Keratinocyte (primary cell): ENCODE measurements around the gene GRPEL1. TPM values are rescaled to one million over a fixed set of nuclear protein-coding genes. Genes with fewer than 3 reads are reported as not detected.

ENCODE experiments used
- DNase-seq: peaks from one replicate; pipeline ENCODE4 v3.0.0-alpha.2; 2011; ENCODE audit warnings: low read depth, missing footprints, low spot score
- FAIRE-seq: peaks from 2 replicates; lab custom pipeline; 2011; peaks lifted over from hg19 to GRCh38; lab: Jason Lieb, UNC
- H2AFZ ChIP-seq: 2 replicates; pipeline ENCODE4 v1.6.0; 2012; ENCODE audit warnings: low read length, control low read depth, inconsistent platforms; ENCODE audit not compliant: control insufficient read depth
- H3K27ac ChIP-seq: 2 replicates; pipeline ENCODE4 v1.5.1; 2011; ENCODE audit warnings: low read length; ENCODE audit not compliant: control insufficient read depth, insufficient read depth
- H3K27me3 ChIP-seq: 3 replicates; pipeline ENCODE4 v1.6.0; 2011; ENCODE audit warnings: low read length; ENCODE audit not compliant: control insufficient read depth, insufficient read depth; ENCODE audit errors: extremely low read depth
- H3K36me3 ChIP-seq, 2 experiments: 2 replicates in 1 of 2; 3 replicates in 1 of 2; pipeline ENCODE4 v1.5.1; 2011; ENCODE audit warnings: low read length in 2 of 2, mild to moderate bottlenecking in 1 of 2; ENCODE audit not compliant: control insufficient read depth in 2 of 2, insufficient read depth in 2 of 2; ENCODE audit errors: extremely low read depth in 1 of 2
- H3K4me1 ChIP-seq: 3 replicates; pipeline ENCODE4 v1.5.1; 2011; ENCODE audit warnings: low read length; ENCODE audit not compliant: control insufficient read depth, insufficient read depth; ENCODE audit errors: extremely low read depth
- H3K4me2 ChIP-seq: 3 replicates; pipeline ENCODE4 v1.6.0; 2011; ENCODE audit warnings: low read depth, low read length; ENCODE audit not compliant: control insufficient read depth, insufficient read depth; ENCODE audit errors: extremely low read depth
- H3K4me3 ChIP-seq, 3 experiments: fragments of 200-600 bp in 1 of 3; sonication (generic) in 1 of 3; 2 replicates in 2 of 3; 3 replicates in 1 of 3; pipeline ENCODE4 v1.5.1; 2011 to 2016; ENCODE audit warnings: low read length in 3 of 3, mild to moderate bottlenecking in 3 of 3, control low read depth in 2 of 3, inconsistent platforms in 1 of 3, low read depth in 1 of 3, mixed read lengths in 1 of 3, mixed run types in 1 of 3, moderate library complexity in 1 of 3; ENCODE audit not compliant: control insufficient read depth in 2 of 3, insufficient read depth in 2 of 3; ENCODE audit errors: extremely low read depth in 1 of 3
- H3K79me2 ChIP-seq: 2 replicates; pipeline ENCODE4 v1.6.0; 2012; ENCODE audit warnings: low read length; ENCODE audit not compliant: control insufficient read depth, insufficient read depth
- H3K9ac ChIP-seq: 3 replicates; pipeline ENCODE4 v1.6.0; 2011; ENCODE audit warnings: low read length; ENCODE audit not compliant: control insufficient read depth, insufficient read depth; ENCODE audit errors: extremely low read depth
- H3K9me1 ChIP-seq: 3 replicates; pipeline ENCODE4 v1.6.0; 2011; ENCODE audit warnings: low read length; ENCODE audit not compliant: control insufficient read depth, insufficient read depth; ENCODE audit errors: extremely low read depth
- H3K9me3 ChIP-seq: 2 replicates; pipeline ENCODE4 v1.5.1; 2012; ENCODE audit warnings: low read depth, low read length; ENCODE audit not compliant: control insufficient read depth
- H4K20me1 ChIP-seq: 3 replicates; pipeline ENCODE4 v1.6.0; 2011; ENCODE audit warnings: low read length; ENCODE audit not compliant: control insufficient read depth, insufficient read depth; ENCODE audit errors: extremely low read depth
- CTCF ChIP-seq, 3 experiments: IDR thresholded peaks in 1 of 3; conservative IDR thresholded peaks in 1 of 3; optimal IDR thresholded peaks in 1 of 3; 2 replicates in 2 of 3; 3 replicates in 1 of 3; pipeline versions ENCODE3 to v1.5.1; 2011; ENCODE audit warnings: low read length in 3 of 3, mild to moderate bottlenecking in 3 of 3, moderate library complexity in 2 of 3, control low read depth in 1 of 3, inconsistent platforms in 1 of 3; ENCODE audit not compliant: insufficient read depth in 2 of 3; ENCODE audit errors: extremely low read depth in 1 of 3
- EZH2 ChIP-seq: IDR thresholded peaks from one replicate; pipeline ENCODE4 v1.6.1; 2012; ENCODE audit warnings: inconsistent platforms, mild to moderate bottlenecking, low read length, moderate library complexity
- dilution Hi-C: fragments of 300-500 bp; cut with MboI; formaldehyde crosslinking; loops from one replicate; pipeline ENCODE4 v1.7.0; 2020; ENCODE audit warnings: low sequenced_read_pairs; ENCODE audit not compliant: extremely low pct_ligation_motif_present
- polyA plus RNA-seq, 5 experiments: library from polyadenylated mRNA; depleted of rRNA in 3 of 5; stranded (reverse) in 3 of 5; stranded (forward) in 1 of 5; unstranded in 1 of 5; fragments of >200 nt; gene quantifications; 1 replicate in 1 of 5; 2 replicates in 3 of 5; 3 replicates in 1 of 5; pipeline versions ENCODE4 v1.2.1 to v1.2.3, GENCODE V29; 2011 to 2012; ENCODE audit warnings: missing spikeins in 2 of 5, low read depth in 1 of 5, low replicate concordance in 1 of 5

Gene GRPEL1
- polyA plus RNA-seq, 1 donor (not counting 4 experiments of a cell fraction or from before 2014, with no cell fraction given): 59.1 TPM

DNA sequence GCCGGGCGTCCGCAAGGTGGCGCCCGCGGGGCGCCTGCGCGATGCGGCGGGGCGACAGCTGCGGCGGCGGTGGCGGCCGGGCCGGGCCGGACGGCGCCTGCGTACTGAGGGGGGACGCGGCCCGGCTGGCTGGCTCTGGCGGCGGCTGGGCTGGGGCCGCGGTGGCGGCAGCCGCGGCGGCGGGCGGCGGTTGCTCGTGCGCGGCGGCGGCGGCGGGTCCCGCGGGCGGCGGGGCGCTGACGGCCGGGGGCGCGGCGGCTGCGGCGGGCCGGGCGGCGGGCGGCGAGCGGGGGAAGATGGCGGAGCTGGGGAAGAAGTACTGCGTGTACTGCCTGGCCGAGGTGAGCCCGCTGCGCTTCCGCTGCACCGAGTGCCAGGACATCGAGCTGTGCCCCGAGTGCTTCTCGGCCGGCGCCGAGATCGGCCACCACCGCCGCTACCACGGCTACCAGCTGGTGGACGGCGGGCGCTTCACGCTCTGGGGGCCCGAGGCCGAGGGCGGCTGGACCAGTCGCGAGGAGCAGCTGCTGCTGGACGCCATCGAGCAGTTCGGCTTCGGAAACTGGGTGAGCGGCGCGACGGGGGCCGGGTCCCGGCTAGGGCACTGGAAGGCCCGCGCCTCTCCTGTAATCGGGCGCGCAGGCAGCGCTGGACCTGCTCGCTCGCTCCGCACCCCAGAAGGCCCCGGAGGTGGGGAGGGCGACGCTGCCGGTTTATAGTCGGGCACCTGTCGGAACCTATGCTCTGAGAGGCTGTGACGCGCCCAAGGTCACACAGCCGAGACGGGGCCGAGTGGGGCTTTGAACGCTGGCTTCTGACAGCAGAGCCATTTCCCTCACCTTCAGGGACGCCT is 24.4 kb downstream of the GRPEL1 start, which contains the start of gene TADA2B:
Gene TADA2B, plus strand, starts transcription at position 89 of the 853 bp plus-strand sequence. Its CDS starts 208 bp downstream, at position 297.
- H3K9me3 ChIP-seq: no peaks in the 10 kb centered on the region
- no peaks in the 10 kb centered on the region for H3K27me3 ChIP-seq
- DNase-seq (no peak), FAIRE-seq (no peak)
- H3K4me1 ChIP-seq: peaks cover 13% of the 10 kb centered on the region
- no peaks in the 10 kb centered on the region for H3K9me1 ChIP-seq
- H3K27ac ChIP-seq: peak within 1 kb of the TSS; percentile 75
- peak within 1 kb of the TSS; percentile 93 for H2AFZ ChIP-seq
- H3K79me2 ChIP-seq: peaks cover 48% of the 10 kb centered on the region
- peaks cover 7% of the 10 kb centered on the region for H4K20me1 ChIP-seq
- dilution Hi-C loops: no loop called here
- peak within 1 kb of the TSS; percentile 83 for H3K4me2 ChIP-seq
- no peak for TF ChIP-seq EZH2
- TF ChIP-seq CTCF (optimal IDR thresholded peaks at IDR 0.05 in 1 of 3, IDR thresholded peaks at IDR 0.05 in 1 of 3, conservative IDR thresholded peaks at IDR 0.05 in 1 of 3; ENCODE audit: extremely low read depth in 1 of 3, insufficient read depth in 2 of 3, low read length in 3 of 3): no peak
- H3K4me3 ChIP-seq: peak within 1 kb of the TSS; percentile 83 to 99 (median 84)
- H3K9ac ChIP-seq: peak within 1 kb of the TSS; percentile 87
- peaks cover 0 to 13% of the 10 kb centered on the region in 2 experiments for H3K36me3 ChIP-seq

- peak; percentile 63 for DNase-seq
- Histone ChIP-seq H3K4me1 (peaks cover 13% of the 10 kb centered on the region), H4K20me1 (peaks cover 7% of the 10 kb centered on the region), H2AFZ (peak overlapping the region; percentile 93), H3K9ac (peak overlapping the region; percentile 75), H3K9me1 (no peaks in the 10 kb centered on the region), H3K27ac (peak overlapping the region; percentile 49), H3K4me2 (peak overlapping the region; percentile 83), H3K9me3 (no peaks in the 10 kb centered on the region), H3K79me2 (peaks cover 42% of the 10 kb centered on the region), H3K36me3 (peaks cover 0 to 13% of the 10 kb centered on the region in 2 experiments), H3K4me3 (peak overlapping the region; percentile 80 to 84 (median 83)), H3K27me3 (no peaks in the 10 kb centered on the region)
- TF ChIP-seq CTCF (optimal IDR thresholded peaks at IDR 0.05 in 1 of 3, IDR thresholded peaks at IDR 0.05 in 1 of 3, conservative IDR thresholded peaks at IDR 0.05 in 1 of 3; ENCODE audit: extremely low read depth in 1 of 3, insufficient read depth in 2 of 3, low read length in 3 of 3) (no peak), EZH2 (no peak)
- dilution Hi-C loops: no loop called here
- FAIRE-seq: no peak
These were observed 25.2 kb downstream of the GRPEL1 start for GRCh38 chr4:7042503-7043283.
